ENCODE measurements around the gene ACBD4. TPM values are rescaled to one million over a fixed set of nuclear protein-coding genes. Genes with fewer than 3 reads are reported as not detected.

ACBD4 gene
- total RNA-seq, 6 experiments from 2014 or later = 24.0 to 78.9 (median 56.9) TPM

- DNase-seq (no peak), ATAC-seq (no peak)
- 1% methylated on average over 18 of the region's 36 CpGs for WGBS (ENCODE audit: insufficient coverage, low coverage, low lambda C conversion rate, missing lambda C conversion rate)
- Histone ChIP-seq H3K9me3 (no peaks in the 10 kb centered on the region), H3K27me3 (no peaks in the 10 kb centered on the region), H3K27ac (peak within 1 kb of the TSS; percentile 74 to 95 (median 89)), H3K36me3 (no peaks in the 10 kb centered on the region), H3K4me1 (peaks cover 0 to 22% (median 0%) of the 10 kb centered on the region in 4 donors), H3K4me3 (peak within 1 kb of the TSS; percentile 57 to 79 (median 73))
- TF ChIP-seq CTCF (IDR thresholded peaks at IDR 0.05) = no peak
- no peak for TF ChIP-seq POLR2A (IDR thresholded peaks at IDR 0.05)
- intact Hi-C loops (cut with DNase I) = no loop called here
Measured at GRCh38 chr17:45132320-45132571, 3.2 kb upstream of the ACBD4 start, which contains the start of gene PLCD3. Gene PLCD3 (minus strand): TSS chr17:45132515. CDS start chr17:45132410, 105 bp downstream.

- no peaks in the 10 kb centered on the region for H3K9me3 ChIP-seq
Measured at GRCh38 chr17:45132572-45133463, 2.7 kb upstream of the ACBD4 start.

GRCh38 chr17:45135978-45136791, 698 bp downstream of the ACBD4 start:
- Histone ChIP-seq H3K27me3 (no peaks in the 10 kb centered on the region), H3K4me3 (peak overlapping the region; percentile 72 to 92 (median 79)), H3K9me3 (no peaks in the 10 kb centered on the region), H3K27ac (peak overlapping the region; percentile 85 to 98 (median 89)), H3K36me3 (peaks cover 0 to 10% (median 0%) of the 10 kb centered on the region in 4 donors), H3K4me1 (peaks cover 0 to 36% (median 6%) of the 10 kb centered on the region in 4 donors)
- ATAC-seq (no peak), DNase-seq (peak; percentile 26 to 63 (median 54))
- no peak for TF ChIP-seq POLR2A (IDR thresholded peaks at IDR 0.05)
- no peak for TF ChIP-seq CTCF (IDR thresholded peaks at IDR 0.05)
- intact Hi-C loops (cut with DNase I) = loop anchor here in 1 of 2 donors (5.0 kb wide), 1 partner anchor 61 kb away; no protein-coding TSS in a partner anchor
- 17% methylated on average over 10 of the region's 21 CpGs for WGBS (ENCODE audit: insufficient coverage, low coverage, low lambda C conversion rate, missing lambda C conversion rate)

More at GRCh38 chr17:45132572-45133463, 2.7 kb upstream of the ACBD4 start:
- peak; percentile 79 to 90 (median 83) for TF ChIP-seq CTCF (IDR thresholded peaks at IDR 0.05)
- TF ChIP-seq POLR2A (IDR thresholded peaks at IDR 0.05) = peak; percentile 49
- peak; percentile 85 to 90 (median 88) for DNase-seq
- Histone ChIP-seq H3K4me1 (peaks cover 0 to 27% (median 0%) of the 10 kb centered on the region in 4 donors), H3K27me3 (no peaks in the 10 kb centered on the region), H3K27ac (peak overlapping the region; percentile 74 to 95 (median 89)), H3K36me3 (no peaks in the 10 kb centered on the region), H3K4me3 (peak overlapping the region; percentile 57 to 79 (median 73))
- 0% methylated on average over 12 of the region's 71 CpGs for WGBS (ENCODE audit: insufficient coverage, low coverage, low lambda C conversion rate, missing lambda C conversion rate)
- peak; percentile 57 to 73 (median 66) for ATAC-seq
- intact Hi-C loops (cut with DNase I) = no loop called here

- Histone ChIP-seq H3K27ac (peak overlapping the region; percentile 83 to 98 (median 89)), H3K4me3 (peak overlapping the region; percentile 18 to 92 (median 79)), H3K36me3 (peaks cover 0 to 15% (median 0%) of the 10 kb centered on the region in 4 donors), H3K9me3 (no peaks in the 10 kb centered on the region), H3K27me3 (no peaks in the 10 kb centered on the region), H3K4me1 (peaks cover 0 to 29% (median 6%) of the 10 kb centered on the region in 4 donors)
- TF ChIP-seq POLR2A (IDR thresholded peaks at IDR 0.05) (no peak), CTCF (IDR thresholded peaks at IDR 0.05) (no peak)
- intact Hi-C loops (cut with DNase I) = loop anchor here in 1 of 2 donors (5.0 kb wide), 1 partner anchor 60 kb away; no protein-coding TSS in a partner anchor
- DNase-seq = peak; percentile 27 to 54 (median 50)
- 83% methylated on average over 1 of the region's 12 CpGs for WGBS (ENCODE audit: insufficient coverage, low coverage, low lambda C conversion rate, missing lambda C conversion rate)
- ATAC-seq = no peak
Measured at GRCh38 chr17:45136846-45137560, 1.5 kb downstream of the ACBD4 start.
